HepG2 (cell line): ENCODE data around the gene PRR12. TPM values are rescaled to one million over a fixed set of nuclear protein-coding genes. Genes with fewer than 3 reads are reported as not detected.

Experiments
- ASH2L ChIP-seq: fragments of 300-600, 200-600 bp; sonication (generic); IDR thresholded peaks from 2 replicates; pipeline ENCODE4 v1.7.0; 2017; ENCODE audit warnings: low read depth, mild to moderate bottlenecking, moderate library complexity, mixed read lengths, low read length; ENCODE audit not compliant: insufficient read length
- KAT8 ChIP-seq: IDR thresholded peaks from 2 replicates; pipeline ENCODE4 v1.6.1; 2016; ENCODE audit warnings: missing genetic modification reagents, missing compliant biosample characterization
- MEIS1 ChIP-seq: sonication (generic); formaldehyde crosslinking; IDR thresholded peaks from 2 replicates; pipeline ENCODE4 v1.9.0; 2021; ENCODE audit warnings: mild to moderate bottlenecking, missing genetic modification reagents, moderate library complexity, borderline replicate concordance
- NFE2L2 ChIP-seq: fragments of 150-350 bp; IDR thresholded peaks from 2 replicates; pipeline ENCODE4 v1.6.1; 2014; ENCODE audit warnings: low read length
- SP1 ChIP-seq, 2 experiments: fragments of 450-650 bp in 1 of 2; sonication (generic) in 1 of 2; formaldehyde crosslinking in 1 of 2; IDR thresholded peaks; 2 replicates each; pipeline versions ENCODE4 v1.4.0 to v1.6.1; 2016 to 2020; ENCODE audit warnings: missing genetic modification reagents in 1 of 2
- ZNF350 ChIP-seq: sonication (generic); formaldehyde crosslinking; IDR thresholded peaks from 2 replicates; pipeline ENCODE4 v1.4.0; 2020; ENCODE audit warnings: mild to moderate bottlenecking, low read depth, missing genetic modification reagents, borderline replicate concordance
- ZNF556 ChIP-seq: sonication (generic); formaldehyde crosslinking; IDR thresholded peaks from 2 replicates; pipeline ENCODE4 v1.4.0; 2020; ENCODE audit warnings: mild to moderate bottlenecking, missing genetic modification reagents, borderline replicate concordance
- ZNF629 ChIP-seq: sonication (generic); formaldehyde crosslinking; conservative IDR thresholded peaks from 2 replicates; pipeline ENCODE4 v1.5.0; 2020; ENCODE audit warnings: missing genetic modification reagents
- polyA plus RNA-seq, 8 experiments: library from polyadenylated mRNA; depleted of rRNA in 3 of 8; stranded (reverse) in 7 of 8; unstranded in 1 of 8; fragments of >200 nt; fragmentation: Illumina TruSeq in 4 of 8; extraction: Trizol in 4 of 8; gene quantifications; 2 replicates each; pipeline versions ENCODE4 v1.2.1 to v1.2.3, GENCODE V29; 2011 to 2016; ENCODE audit warnings: low read depth in 4 of 8, missing spikeins in 1 of 8, mixed read lengths in 1 of 8; ENCODE audit not compliant: insufficient read depth in 1 of 8
- total RNA-seq, 5 experiments: library from RNA; depleted of rRNA; stranded (reverse); fragments of >200 nt; fragmentation: Illumina TruSeq; extraction: Trizol; gene quantifications; 2 replicates each; pipeline ENCODE4 v1.2.3, GENCODE V29; 2016; ENCODE audit warnings: low read depth in 1 of 5
- TF ChIP-seq, protein P1 (sequence below): IDR thresholded peaks from 2 replicates; pipeline ENCODE4 v1.4.0; 2020; ENCODE audit warnings: mild to moderate bottlenecking, missing genetic modification reagents
- TF ChIP-seq, protein P2 (sequence below): fragments of 450-650 bp; IDR thresholded peaks from 2 replicates; pipeline ENCODE4 v1.6.1; 2017
- TF ChIP-seq, protein P3 (sequence below): IDR thresholded peaks from 2 replicates; pipeline ENCODE4 v1.6.1; 2018; ENCODE audit warnings: missing genetic modification reagents, mild to moderate bottlenecking, missing compliant biosample characterization
- TF ChIP-seq, protein P4 (sequence below): sonication (generic); formaldehyde crosslinking; IDR thresholded peaks from 2 replicates; pipeline ENCODE4 v1.5.1; 2020; ENCODE audit warnings: mild to moderate bottlenecking, moderate library complexity, missing genetic modification reagents
- TF ChIP-seq, protein P5 (sequence below): sonication (generic); formaldehyde crosslinking; IDR thresholded peaks from 2 replicates; pipeline ENCODE4 v1.4.0; 2020; ENCODE audit warnings: missing genetic modification reagents
- TF ChIP-seq, protein P6 (sequence below): IDR thresholded peaks from 2 replicates; pipeline ENCODE4 v1.6.1; 2016

PRR12 gene
- total and polyA plus RNA-seq, 2 of the 13 experiments (the other 11 are each of a cell fraction or from before 2014, with no cell fraction given), result 0.62 to 1.5 TPM

DNA sequence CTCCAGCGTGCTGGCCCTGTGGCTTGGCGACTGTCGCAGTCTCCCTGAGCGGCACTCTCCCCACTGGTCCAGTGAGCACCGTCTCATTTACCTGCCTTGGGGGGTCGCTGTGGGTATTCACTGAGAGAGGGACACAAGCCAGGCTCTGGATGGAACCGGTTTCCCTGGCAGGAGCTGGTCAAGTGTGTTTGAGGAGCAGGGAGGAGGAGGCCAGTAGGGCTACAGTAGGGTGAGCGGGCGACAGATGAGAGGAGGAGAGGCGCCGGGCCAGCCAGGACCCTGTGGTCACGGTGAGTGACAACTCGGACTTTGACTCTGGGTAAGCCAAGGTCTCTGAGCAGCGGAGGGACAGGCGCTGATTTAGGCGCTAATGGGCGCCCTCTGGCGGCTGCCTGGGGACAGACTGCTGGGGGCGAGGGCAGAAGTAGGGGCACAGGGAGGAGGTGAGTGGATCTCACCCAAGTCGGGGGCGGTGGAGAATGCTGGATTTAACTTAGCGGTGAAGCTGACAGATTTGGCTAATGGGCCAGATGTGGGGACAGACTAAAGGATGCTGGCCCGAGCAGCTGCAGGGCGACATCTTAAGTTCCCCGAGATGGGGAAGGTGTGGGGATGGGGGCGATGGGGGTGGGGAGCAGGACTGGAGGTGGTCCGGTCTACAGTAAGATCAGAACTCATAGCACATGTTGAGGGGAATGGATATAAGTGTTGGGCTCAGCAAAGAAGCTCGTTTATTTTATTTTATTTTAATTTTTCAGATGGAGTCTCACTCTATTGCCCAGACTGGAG is 81.3 kb downstream of the PRR12 start (continued):
- TF ChIP-seq, protein P1, sequence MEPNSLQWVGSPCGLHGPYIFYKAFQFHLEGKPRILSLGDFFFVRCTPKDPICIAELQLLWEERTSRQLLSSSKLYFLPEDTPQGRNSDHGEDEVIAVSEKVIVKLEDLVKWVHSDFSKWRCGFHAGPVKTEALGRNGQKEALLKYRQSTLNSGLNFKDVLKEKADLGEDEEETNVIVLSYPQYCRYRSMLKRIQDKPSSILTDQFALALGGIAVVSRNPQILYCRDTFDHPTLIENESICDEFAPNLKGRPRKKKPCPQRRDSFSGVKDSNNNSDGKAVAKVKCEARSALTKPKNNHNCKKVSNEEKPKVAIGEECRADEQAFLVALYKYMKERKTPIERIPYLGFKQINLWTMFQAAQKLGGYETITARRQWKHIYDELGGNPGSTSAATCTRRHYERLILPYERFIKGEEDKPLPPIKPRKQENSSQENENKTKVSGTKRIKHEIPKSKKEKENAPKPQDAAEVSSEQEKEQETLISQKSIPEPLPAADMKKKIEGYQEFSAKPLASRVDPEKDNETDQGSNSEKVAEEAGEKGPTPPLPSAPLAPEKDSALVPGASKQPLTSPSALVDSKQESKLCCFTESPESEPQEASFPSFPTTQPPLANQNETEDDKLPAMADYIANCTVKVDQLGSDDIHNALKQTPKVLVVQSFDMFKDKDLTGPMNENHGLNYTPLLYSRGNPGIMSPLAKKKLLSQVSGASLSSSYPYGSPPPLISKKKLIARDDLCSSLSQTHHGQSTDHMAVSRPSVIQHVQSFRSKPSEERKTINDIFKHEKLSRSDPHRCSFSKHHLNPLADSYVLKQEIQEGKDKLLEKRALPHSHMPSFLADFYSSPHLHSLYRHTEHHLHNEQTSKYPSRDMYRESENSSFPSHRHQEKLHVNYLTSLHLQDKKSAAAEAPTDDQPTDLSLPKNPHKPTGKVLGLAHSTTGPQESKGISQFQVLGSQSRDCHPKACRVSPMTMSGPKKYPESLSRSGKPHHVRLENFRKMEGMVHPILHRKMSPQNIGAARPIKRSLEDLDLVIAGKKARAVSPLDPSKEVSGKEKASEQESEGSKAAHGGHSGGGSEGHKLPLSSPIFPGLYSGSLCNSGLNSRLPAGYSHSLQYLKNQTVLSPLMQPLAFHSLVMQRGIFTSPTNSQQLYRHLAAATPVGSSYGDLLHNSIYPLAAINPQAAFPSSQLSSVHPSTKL (CRISPR knock-in tag), result peak; percentile 46
- TF ChIP-seq ZNF350 (CRISPR knock-in tag) (peak; percentile 76; the same call in 1 of the 2 replicates), KAT8 (CRISPR knock-in tag) (peak; percentile 75), NFE2L2 (no peak), ASH2L (peak; percentile 59), MEIS1 (CRISPR knock-in tag) (peak; percentile 98; the same call in 1 of the 2 replicates), ZNF629 (CRISPR knock-in tag) (peak; percentile 54), ZNF556 (CRISPR knock-in tag) (peak; percentile 77), SP1 (IDR thresholded peaks at IDR 0.05) (no peak), SP1 (CRISPR knock-in tag; IDR thresholded peaks at IDR 0.05) (peak; percentile 41)
- TF ChIP-seq, protein P2, sequence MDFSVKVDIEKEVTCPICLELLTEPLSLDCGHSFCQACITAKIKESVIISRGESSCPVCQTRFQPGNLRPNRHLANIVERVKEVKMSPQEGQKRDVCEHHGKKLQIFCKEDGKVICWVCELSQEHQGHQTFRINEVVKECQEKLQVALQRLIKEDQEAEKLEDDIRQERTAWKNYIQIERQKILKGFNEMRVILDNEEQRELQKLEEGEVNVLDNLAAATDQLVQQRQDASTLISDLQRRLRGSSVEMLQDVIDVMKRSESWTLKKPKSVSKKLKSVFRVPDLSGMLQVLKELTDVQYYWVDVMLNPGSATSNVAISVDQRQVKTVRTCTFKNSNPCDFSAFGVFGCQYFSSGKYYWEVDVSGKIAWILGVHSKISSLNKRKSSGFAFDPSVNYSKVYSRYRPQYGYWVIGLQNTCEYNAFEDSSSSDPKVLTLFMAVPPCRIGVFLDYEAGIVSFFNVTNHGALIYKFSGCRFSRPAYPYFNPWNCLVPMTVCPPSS, result no peak
- TF ChIP-seq, protein P3, sequence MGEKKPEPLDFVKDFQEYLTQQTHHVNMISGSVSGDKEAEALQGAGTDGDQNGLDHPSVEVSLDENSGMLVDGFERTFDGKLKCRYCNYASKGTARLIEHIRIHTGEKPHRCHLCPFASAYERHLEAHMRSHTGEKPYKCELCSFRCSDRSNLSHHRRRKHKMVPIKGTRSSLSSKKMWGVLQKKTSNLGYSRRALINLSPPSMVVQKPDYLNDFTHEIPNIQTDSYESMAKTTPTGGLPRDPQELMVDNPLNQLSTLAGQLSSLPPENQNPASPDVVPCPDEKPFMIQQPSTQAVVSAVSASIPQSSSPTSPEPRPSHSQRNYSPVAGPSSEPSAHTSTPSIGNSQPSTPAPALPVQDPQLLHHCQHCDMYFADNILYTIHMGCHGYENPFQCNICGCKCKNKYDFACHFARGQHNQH, result peak; percentile 87; the same call in 1 of the 2 replicates
- TF ChIP-seq, protein P4, sequence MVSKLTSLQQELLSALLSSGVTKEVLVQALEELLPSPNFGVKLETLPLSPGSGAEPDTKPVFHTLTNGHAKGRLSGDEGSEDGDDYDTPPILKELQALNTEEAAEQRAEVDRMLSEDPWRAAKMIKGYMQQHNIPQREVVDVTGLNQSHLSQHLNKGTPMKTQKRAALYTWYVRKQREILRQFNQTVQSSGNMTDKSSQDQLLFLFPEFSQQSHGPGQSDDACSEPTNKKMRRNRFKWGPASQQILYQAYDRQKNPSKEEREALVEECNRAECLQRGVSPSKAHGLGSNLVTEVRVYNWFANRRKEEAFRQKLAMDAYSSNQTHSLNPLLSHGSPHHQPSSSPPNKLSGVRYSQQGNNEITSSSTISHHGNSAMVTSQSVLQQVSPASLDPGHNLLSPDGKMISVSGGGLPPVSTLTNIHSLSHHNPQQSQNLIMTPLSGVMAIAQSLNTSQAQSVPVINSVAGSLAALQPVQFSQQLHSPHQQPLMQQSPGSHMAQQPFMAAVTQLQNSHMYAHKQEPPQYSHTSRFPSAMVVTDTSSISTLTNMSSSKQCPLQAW (CRISPR knock-in tag), result peak; percentile 92
- TF ChIP-seq, protein P5, sequence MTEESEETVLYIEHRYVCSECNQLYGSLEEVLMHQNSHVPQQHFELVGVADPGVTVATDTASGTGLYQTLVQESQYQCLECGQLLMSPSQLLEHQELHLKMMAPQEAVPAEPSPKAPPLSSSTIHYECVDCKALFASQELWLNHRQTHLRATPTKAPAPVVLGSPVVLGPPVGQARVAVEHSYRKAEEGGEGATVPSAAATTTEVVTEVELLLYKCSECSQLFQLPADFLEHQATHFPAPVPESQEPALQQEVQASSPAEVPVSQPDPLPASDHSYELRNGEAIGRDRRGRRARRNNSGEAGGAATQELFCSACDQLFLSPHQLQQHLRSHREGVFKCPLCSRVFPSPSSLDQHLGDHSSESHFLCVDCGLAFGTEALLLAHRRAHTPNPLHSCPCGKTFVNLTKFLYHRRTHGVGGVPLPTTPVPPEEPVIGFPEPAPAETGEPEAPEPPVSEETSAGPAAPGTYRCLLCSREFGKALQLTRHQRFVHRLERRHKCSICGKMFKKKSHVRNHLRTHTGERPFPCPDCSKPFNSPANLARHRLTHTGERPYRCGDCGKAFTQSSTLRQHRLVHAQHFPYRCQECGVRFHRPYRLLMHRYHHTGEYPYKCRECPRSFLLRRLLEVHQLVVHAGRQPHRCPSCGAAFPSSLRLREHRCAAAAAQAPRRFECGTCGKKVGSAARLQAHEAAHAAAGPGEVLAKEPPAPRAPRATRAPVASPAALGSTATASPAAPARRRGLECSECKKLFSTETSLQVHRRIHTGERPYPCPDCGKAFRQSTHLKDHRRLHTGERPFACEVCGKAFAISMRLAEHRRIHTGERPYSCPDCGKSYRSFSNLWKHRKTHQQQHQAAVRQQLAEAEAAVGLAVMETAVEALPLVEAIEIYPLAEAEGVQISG (CRISPR knock-in tag), result peak; percentile 73; the same call in 1 of the 2 replicates
- TF ChIP-seq, protein P6, sequence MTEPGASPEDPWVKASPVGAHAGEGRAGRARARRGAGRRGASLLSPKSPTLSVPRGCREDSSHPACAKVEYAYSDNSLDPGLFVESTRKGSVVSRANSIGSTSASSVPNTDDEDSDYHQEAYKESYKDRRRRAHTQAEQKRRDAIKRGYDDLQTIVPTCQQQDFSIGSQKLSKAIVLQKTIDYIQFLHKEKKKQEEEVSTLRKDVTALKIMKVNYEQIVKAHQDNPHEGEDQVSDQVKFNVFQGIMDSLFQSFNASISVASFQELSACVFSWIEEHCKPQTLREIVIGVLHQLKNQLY, result peak; percentile 39; the same call in 1 of the 2 replicates
